Astrocyte (in vitro differentiated cells and primary cell): Measurements from ENCODE around the gene APOB. TPM values are rescaled to one million over a fixed set of nuclear protein-coding genes. Genes with fewer than 3 reads are reported as not detected.

ENCODE experiments used
- DNase-seq: peaks from one replicate; pipeline ENCODE4 v3.0.0-alpha.2; 2010; ENCODE audit warnings: low read depth
- FAIRE-seq: peaks from 2 replicates; lab custom pipeline; 2011; peaks lifted over from hg19 to GRCh38; lab: Jason Lieb, UNC
- H2AFZ ChIP-seq: 2 replicates; pipeline ENCODE4 v1.6.0; 2012; ENCODE audit warnings: low read depth, low read length, inconsistent platforms
- H3K27ac ChIP-seq: 2 replicates; pipeline ENCODE4 v1.5.1; 2011; ENCODE audit warnings: low read depth, low read length, inconsistent platforms
- H3K27me3 ChIP-seq: 2 replicates; pipeline ENCODE4 v1.6.0; 2011; ENCODE audit warnings: low read length, inconsistent platforms; ENCODE audit not compliant: insufficient read depth
- H3K36me3 ChIP-seq: 2 replicates; pipeline ENCODE4 v1.5.1; 2011; ENCODE audit warnings: low read length, inconsistent platforms; ENCODE audit not compliant: insufficient read depth
- H3K4me1 ChIP-seq: 2 replicates; pipeline ENCODE4 v1.5.1; 2011; ENCODE audit warnings: low read length, inconsistent platforms; ENCODE audit not compliant: insufficient read depth
- H3K4me2 ChIP-seq: 2 replicates; pipeline ENCODE4 v1.6.0; 2012; ENCODE audit warnings: low read length, inconsistent platforms
- H3K4me3 ChIP-seq: 2 replicates; pipeline ENCODE4 v1.5.1; 2011; ENCODE audit warnings: low read depth, mild to moderate bottlenecking, low read length, inconsistent platforms; ENCODE audit not compliant: insufficient read depth
- H3K79me2 ChIP-seq: 2 replicates; pipeline ENCODE4 v1.6.0; 2012; ENCODE audit warnings: mild to moderate bottlenecking, low read length, inconsistent platforms; ENCODE audit not compliant: insufficient read depth
- H3K9ac ChIP-seq: 2 replicates; pipeline ENCODE4 v1.6.0; 2012; ENCODE audit warnings: mild to moderate bottlenecking, low read length, inconsistent platforms
- H3K9me3 ChIP-seq: 2 replicates; pipeline ENCODE4 v1.5.1; 2012; ENCODE audit warnings: low read depth, mild to moderate bottlenecking, low read length, inconsistent platforms; ENCODE audit not compliant: insufficient read depth
- H4K20me1 ChIP-seq: 2 replicates; pipeline ENCODE4 v1.6.0; 2012; ENCODE audit warnings: low read length, inconsistent platforms; ENCODE audit not compliant: insufficient read depth
- H3K27ac Mint-ChIP-seq: one replicate; pipeline ENCODE4 v1.8.0; 2021; ENCODE audit warnings: mild to moderate bottlenecking, mixed read lengths; ENCODE audit not compliant: unreplicated experiment
- H3K27me3 Mint-ChIP-seq: one replicate; pipeline ENCODE4 v1.8.0; 2021; ENCODE audit warnings: low read depth, mixed read lengths; ENCODE audit not compliant: unreplicated experiment
- H3K36me3 Mint-ChIP-seq: one replicate; pipeline ENCODE4 v1.8.0; 2021; ENCODE audit warnings: low read depth, mixed read lengths; ENCODE audit not compliant: unreplicated experiment
- H3K4me1 Mint-ChIP-seq: one replicate; pipeline ENCODE4 v1.8.0; 2021; ENCODE audit warnings: low read depth, mixed read lengths; ENCODE audit not compliant: unreplicated experiment
- H3K4me3 Mint-ChIP-seq: one replicate; pipeline ENCODE4 v1.8.0; 2021; ENCODE audit warnings: mild to moderate bottlenecking, moderate library complexity, mixed read lengths; ENCODE audit not compliant: unreplicated experiment
- H3K9me3 Mint-ChIP-seq: one replicate; pipeline ENCODE4 v1.8.0; 2021; ENCODE audit warnings: mild to moderate bottlenecking, mixed read lengths; ENCODE audit not compliant: unreplicated experiment
- CTCF ChIP-seq: IDR thresholded peaks from 2 replicates; pipeline ENCODE4 v1.5.1; 2011; ENCODE audit warnings: low read depth, mild to moderate bottlenecking, inconsistent platforms, low read length, moderate library complexity; ENCODE audit not compliant: insufficient read depth
- EZH2 ChIP-seq: IDR thresholded peaks from 2 replicates; pipeline ENCODE4 v1.6.1; 2012; ENCODE audit warnings: mild to moderate bottlenecking, low read length, inconsistent platforms; ENCODE audit not compliant: insufficient read depth
- total RNA-seq: library from RNA; stranded (reverse); gene quantifications from 2 replicates; pipeline ENCODE4 v1.2.1, GENCODE V29; 2021

Gene APOB
- total RNA-seq, 1 donor from 2014 or later: 0.05 TPM

GRCh38 chr2:21072477-21073242 is 28.8 kb upstream of the APOB start:
- Histone ChIP-seq H3K4me1 (no peaks in the 10 kb centered on the region), H3K4me3 (no peak overlapping the region), H3K79me2 (no peaks in the 10 kb centered on the region), H3K4me2 (no peak overlapping the region), H4K20me1 (no peaks in the 10 kb centered on the region), H3K27me3 (no peaks in the 10 kb centered on the region), H3K36me3 (no peaks in the 10 kb centered on the region), H3K27ac (no peak overlapping the region), H2AFZ (no peak overlapping the region), H3K9me3 (no peaks in the 10 kb centered on the region), H3K9ac (no peak overlapping the region)
- Mint-ChIP-seq H3K27ac (no peak overlapping the region), H3K9me3 (no peaks in the 10 kb centered on the region), H3K36me3 (no peaks in the 10 kb centered on the region), H3K4me1 (peaks cover 2% of the 10 kb centered on the region), H3K4me3 (no peak overlapping the region), H3K27me3 (no peaks in the 10 kb centered on the region)
- FAIRE-seq: no peak
- no peak for DNase-seq
- TF ChIP-seq EZH2 (no peak), CTCF (no peak)

- Histone ChIP-seq H3K79me2 (no peaks in the 10 kb centered on the region), H3K27ac (no peak overlapping the region), H4K20me1 (no peaks in the 10 kb centered on the region), H3K9me3 (no peaks in the 10 kb centered on the region), H3K36me3 (no peaks in the 10 kb centered on the region), H3K27me3 (no peaks in the 10 kb centered on the region), H3K4me2 (no peak overlapping the region), H2AFZ (no peak overlapping the region), H3K4me3 (no peak overlapping the region), H3K4me1 (no peaks in the 10 kb centered on the region), H3K9ac (no peak overlapping the region)
- Mint-ChIP-seq H3K27ac (no peak overlapping the region), H3K4me3 (no peak overlapping the region), H3K27me3 (no peaks in the 10 kb centered on the region), H3K9me3 (no peaks in the 10 kb centered on the region), H3K4me1 (peaks cover 2% of the 10 kb centered on the region), H3K36me3 (no peaks in the 10 kb centered on the region)
- no peak for FAIRE-seq
- TF ChIP-seq EZH2: no peak
- TF ChIP-seq CTCF: no peak
- DNase-seq: no peak
Measured at GRCh38 chr2:21070341-21071257, 26.7 kb upstream of the APOB start.
